HG02970 (cell line): ENCODE measurements around the gene COL12A1.

Experiments
- ATAC-seq: cut with Tn5 transposase; IDR thresholded peaks from one replicate; pipeline ENCODE4 v1.9.1; 2021; ENCODE audit warnings: mild to moderate bottlenecking, moderate library complexity, moderate number of reproducible peaks; ENCODE audit not compliant: unreplicated experiment, low FRiP score

COL12A1 gene

DNA sequence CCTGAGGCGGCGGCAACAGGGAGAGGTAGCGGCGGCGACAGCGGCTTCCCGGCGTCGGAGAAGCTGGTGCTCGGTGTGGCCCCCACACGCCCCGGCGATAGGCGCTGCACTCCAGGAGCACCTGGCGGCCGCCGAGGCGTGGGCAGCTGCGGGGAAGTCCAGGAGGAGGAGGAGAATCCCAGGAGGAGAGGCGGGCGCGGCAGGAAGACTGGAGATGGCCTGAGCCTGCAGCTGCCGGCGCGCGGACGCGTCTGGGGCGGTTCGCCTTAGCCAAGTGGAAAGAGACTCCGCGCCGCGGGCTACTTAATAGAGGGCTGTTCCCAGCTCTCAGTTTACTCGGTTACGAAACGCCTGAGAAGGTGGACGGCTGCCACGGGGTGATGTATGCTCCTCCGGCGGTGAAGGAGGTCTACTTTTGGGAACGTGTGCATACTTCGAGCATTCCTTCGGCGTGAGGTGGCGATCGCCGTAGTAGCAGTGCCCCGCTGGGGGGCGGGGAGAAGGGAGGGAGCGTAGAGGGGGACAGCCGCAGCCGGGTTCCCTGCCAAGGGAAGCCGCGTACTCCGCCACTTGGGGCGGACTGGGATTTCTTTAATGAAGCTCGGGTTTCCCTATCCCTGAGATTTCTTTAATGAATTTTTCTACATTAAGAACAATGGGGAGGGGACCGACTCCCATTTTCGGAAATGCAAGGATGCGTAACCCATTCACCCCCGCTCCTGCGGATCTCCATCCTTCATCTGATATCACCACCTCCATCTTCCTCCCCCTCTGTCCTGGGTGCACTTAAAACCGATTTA is at the start of gene COL12A1:
Gene COL12A1, minus strand, starts transcription at position 278 of the 800 bp plus-strand sequence. CDS start 3,261 bp downstream, outside the sequence.
- ATAC-seq: no peak

DNA sequence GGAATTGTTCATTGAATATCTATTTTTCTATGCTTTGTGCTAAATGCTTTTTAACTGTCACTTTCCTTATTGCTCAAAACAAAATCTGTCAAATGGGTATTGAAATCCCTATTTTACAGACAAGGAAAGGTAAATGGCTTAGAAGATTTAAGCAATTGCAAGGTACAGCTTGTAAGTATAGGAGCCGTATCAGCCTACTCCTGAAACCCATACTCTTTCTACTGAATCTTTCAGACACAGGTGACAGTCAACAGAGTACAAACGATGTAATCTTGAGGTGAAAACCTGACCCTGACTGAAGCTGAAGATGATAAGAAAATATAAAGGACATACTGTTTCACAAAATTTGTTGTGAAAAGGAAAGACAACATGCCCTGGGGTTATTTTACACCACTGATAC is 44.7 kb upstream of the COL12A1 start:
- no peak for ATAC-seq

DNA sequence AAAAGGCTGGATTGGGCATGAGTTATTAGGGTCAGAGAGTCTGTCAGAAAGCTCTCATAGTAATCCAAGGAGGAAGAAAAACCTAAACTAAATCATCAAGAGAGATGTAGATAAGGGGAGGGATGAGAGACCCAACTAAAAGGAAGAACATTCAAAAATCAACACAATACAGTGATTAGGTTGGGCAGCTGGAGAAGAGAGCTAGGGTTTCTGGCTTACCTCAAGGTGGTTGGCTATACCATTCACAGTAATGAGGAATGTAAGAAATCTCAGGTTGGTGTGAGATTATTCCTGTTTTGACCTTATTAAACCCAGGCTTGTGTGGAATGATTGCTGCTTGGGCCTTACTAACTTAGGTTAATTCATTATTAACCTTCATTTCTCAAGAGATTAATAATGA is 44.0 kb upstream of the COL12A1 start:
- ATAC-seq: no peak

DNA sequence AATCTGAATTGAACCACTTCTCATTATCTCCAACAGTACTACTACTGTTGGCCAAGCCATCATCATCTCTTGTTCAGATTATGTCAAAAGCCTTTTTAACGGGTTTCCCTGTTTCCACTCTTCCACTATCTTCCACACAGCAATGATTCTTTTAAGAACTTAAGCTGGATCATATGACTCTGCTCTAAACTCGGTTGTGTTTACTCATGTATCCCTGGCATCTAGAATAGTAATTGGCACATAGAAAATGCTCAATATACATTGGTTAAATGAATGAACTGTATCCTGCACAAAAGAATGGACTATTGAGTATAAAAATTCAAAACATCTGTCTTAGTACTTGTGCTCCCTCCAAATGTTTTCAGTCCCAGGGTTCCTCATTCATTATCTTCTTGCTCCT is 40.5 kb upstream of the COL12A1 start:
- no peak for ATAC-seq

- peak; percentile 6 for ATAC-seq
Measured at GRCh38 chr6:75244063-75244584, 38.3 kb upstream of the COL12A1 start.

GRCh38 chr6:75243333-75244062 is 37.6 kb upstream of the COL12A1 start, which contains the start of gene COX7A2:
Gene COX7A2 (minus strand): TSS chr6:75243801. CDS start chr6:75243734, 67 bp downstream.
- ATAC-seq: peak; percentile 96

DNA sequence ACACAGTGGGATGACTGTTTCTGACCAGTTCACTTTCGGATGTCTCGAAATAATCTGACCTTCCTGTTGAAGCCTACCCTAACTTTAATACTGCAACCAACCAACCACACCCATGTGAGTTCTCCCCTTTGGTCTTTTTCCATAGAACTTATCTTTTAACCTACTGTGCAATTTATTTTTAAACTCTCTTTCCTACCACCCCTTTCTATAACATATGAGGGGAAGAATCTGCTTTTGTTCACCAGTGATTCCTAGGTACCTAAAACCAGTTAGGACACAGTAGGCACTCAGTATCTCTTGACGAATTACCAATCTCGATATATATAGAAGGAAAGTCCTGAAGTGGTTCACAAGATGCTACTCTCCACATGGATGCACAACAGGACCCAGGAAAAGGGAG is 30.8 kb upstream of the COL12A1 start:
- no peak for ATAC-seq

GRCh38 chr6:75235271-75235670 is 29.4 kb upstream of the COL12A1 start:
- no peak for ATAC-seq

DNA sequence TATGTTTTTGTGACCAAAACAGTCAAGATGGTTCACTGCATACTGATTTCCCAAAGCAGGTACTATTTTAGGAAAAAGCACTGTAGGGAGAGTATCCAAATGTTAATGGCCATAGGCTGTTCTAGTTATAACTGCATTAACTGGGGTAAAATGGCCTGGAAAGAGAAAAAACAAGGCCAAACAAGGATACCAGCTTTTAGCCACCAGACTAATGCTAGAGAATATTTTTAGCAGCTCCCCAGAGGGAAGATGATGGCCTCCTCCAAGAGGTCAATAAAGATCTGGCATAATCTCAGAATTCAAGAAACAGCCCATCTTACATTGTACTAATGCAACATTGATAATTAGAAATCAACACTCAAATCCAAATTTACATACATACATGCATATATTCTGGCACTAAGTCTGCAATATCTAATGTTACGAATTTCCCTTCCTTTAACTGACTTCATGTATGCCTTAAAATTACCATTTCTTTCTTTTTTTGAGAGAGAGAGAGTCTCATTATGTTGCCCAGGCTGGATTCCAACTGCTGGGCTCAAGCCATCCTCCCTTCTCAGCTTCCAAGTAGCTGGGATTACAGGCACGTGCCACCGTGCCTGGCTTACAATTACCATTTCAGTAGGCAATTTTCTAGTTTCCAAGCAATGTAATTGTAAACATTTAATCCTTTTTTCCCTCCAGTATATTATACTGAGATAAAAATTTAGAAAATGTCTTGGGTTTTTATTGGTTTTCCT is 28.4 kb upstream of the COL12A1 start:
- no peak for ATAC-seq

DNA sequence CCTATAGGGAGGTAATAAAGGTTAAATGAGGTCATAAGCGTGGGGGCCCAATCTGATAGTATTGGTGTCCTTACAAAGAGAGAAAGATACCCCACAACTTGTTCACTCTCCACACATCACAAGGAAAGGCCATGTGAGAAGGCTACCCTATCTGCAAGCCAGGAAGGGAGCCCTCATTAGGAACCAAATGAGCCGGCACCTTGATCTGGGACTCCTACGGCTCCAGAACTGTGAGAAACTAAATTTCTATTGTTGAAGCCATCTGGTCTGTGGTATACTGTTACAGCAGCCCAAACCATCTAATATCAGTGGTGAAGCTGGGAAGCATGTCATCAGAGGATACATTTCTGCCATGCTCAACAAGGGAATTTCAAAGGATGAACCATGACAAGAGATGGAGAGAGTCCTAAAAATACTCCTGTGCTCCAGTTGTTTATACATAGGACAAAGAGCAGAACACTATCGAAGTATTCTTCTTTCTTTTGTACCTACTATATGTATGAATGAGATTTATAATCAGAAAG is 27.3 kb upstream of the COL12A1 start:
- no peak for ATAC-seq

DNA sequence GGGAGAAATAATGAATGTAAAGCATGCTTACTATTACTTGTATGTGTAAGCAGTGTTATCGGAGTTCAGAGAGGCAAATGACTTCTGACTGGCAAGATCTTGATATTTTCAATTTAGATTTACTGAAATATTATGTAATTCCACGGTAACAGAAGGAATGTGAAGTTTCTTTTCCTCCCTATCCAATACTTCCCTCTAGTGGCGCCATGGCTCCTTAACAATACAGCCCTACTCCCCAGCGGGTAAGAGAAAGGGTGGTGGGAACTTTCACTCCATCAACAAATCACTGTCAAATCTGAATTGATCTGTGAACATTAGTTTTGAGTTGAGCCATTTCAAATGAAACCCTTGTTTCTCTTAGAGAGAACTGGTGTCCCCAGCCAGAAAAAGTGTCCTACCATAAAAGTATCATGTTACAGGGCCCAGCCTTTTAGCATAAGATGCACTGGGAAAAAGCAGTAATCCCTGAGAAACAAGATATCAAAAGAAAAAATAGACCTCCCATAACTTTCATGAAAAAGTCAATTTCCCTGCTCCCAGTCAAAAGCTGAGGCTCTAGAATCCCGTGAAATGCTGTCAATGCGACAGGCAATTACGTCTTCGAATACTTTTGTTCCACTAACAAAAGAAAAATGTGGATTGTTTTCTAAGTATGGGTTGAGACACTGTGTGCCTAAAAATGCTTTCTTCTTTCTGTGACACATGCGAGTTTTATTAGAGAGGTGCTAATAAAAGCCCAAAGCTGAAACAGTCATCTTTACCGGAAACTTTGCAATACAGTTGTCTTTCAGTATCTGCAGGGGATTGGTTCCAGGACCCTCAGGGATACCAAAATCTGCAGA is 24.9 kb upstream of the COL12A1 start:
- no peak for ATAC-seq

GRCh38 chr6:75224303-75224926 is 18.6 kb upstream of the COL12A1 start:
- no peak for ATAC-seq

DNA sequence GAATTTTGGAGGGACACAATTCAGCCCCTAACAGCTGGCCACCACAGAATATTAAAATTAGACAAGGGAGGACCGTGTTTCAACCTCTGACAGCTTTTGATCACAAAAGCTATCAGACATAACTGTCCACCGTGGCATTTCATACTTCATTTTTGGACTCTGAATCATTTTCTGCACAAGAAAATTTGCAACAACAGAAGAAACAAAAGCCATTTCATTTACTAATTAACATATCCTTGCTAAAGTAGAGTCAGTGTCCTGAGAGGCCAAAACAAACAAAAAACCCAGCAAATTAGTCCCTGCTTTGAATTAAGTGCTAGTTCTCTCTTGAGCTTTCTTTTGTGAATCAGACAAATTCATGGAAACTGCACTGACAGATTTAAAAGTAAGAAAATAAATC is 17.6 kb upstream of the COL12A1 start:
- ATAC-seq: no peak

DNA sequence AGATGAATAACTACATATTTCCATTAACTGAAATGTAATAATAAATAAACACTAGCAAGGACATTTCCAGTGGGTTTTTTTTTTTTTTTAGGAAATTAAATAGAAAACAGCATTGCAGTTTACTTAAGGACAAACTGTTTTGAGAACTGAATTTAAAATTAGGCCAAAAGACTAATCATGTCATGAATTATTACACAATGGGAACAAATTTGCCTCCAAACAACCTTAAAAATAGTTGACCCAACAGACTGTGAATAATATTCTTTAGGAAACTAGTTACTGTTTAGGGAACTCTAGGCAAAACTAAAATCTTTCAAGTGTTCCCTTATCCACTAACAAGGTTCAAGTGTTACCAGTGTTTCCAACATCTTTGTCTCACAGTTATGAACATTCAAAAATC is 16.4 kb upstream of the COL12A1 start:
- ATAC-seq: no peak

- no peak for ATAC-seq
Measured at GRCh38 chr6:75221116-75221515, 15.3 kb upstream of the COL12A1 start.

- no peak for ATAC-seq
Measured at GRCh38 chr6:75220357-75220756, 14.5 kb upstream of the COL12A1 start.

GRCh38 chr6:75219263-75219662 is 13.4 kb upstream of the COL12A1 start:
- ATAC-seq: no peak

- ATAC-seq: no peak
Measured at GRCh38 chr6:75217193-75217592, 11.3 kb upstream of the COL12A1 start.

GRCh38 chr6:75215291-75215690 is 9.4 kb upstream of the COL12A1 start:
- no peak for ATAC-seq
